SKM-1 (cell line): ENCODE data around the gene LY9.

Experiments
- DNase-seq: peaks from one replicate; lab custom pipeline; 2025; ENCODE audit not compliant: unreplicated experiment; lab: John Stamatoyannopoulos, UW

The LY9 gene

GRCh38 chr1:160801836-160802580 lies 6.0 kb downstream of the LY9 start:
- DNase-seq: no peak

GRCh38 chr1:160806109-160806665 lies 10.2 kb downstream of the LY9 start:
- no peak for DNase-seq

GRCh38 chr1:160806784-160807183 lies 10.8 kb downstream of the LY9 start:
- DNase-seq: no peak

GRCh38 chr1:160807247-160807646 lies 11.3 kb downstream of the LY9 start:
- no peak for DNase-seq

GRCh38 chr1:160807738-160808137 lies 11.8 kb downstream of the LY9 start:
- no peak for DNase-seq

GRCh38 chr1:160808289-160808688 lies 12.3 kb downstream of the LY9 start:
- no peak for DNase-seq

GRCh38 chr1:160810486-160810885 lies 14.5 kb downstream of the LY9 start:
- DNase-seq: no peak

GRCh38 chr1:160811147-160811546 lies 15.2 kb downstream of the LY9 start:
- no peak for DNase-seq

GRCh38 chr1:160813215-160813614 lies 17.2 kb downstream of the LY9 start:
- DNase-seq: no peak

- no peak for DNase-seq
Measured at GRCh38 chr1:160814316-160814715, 18.3 kb downstream of the LY9 start.

GRCh38 chr1:160814856-160815255 lies 18.9 kb downstream of the LY9 start:
- DNase-seq: no peak

GRCh38 chr1:160818207-160818937 lies 22.4 kb downstream of the LY9 start:
- no peak for DNase-seq

GRCh38 chr1:160819186-160819585 lies 23.2 kb downstream of the LY9 start:
- DNase-seq: no peak

- no peak for DNase-seq
Measured at GRCh38 chr1:160821627-160822026, 25.7 kb downstream of the LY9 start.

GRCh38 chr1:160823296-160823695 lies 27.3 kb downstream of the LY9 start:
- no peak for DNase-seq

- no peak for DNase-seq
Measured at GRCh38 chr1:160826546-160826945, 30.6 kb downstream of the LY9 start.

GRCh38 chr1:160827418-160827817 lies 31.4 kb downstream of the LY9 start:
- DNase-seq: no peak

GRCh38 chr1:160829766-160830165 lies 33.8 kb downstream of the LY9 start:
- no peak for DNase-seq

GRCh38 chr1:160830321-160831153 lies 34.6 kb downstream of the LY9 start:
- peak; percentile 53 for DNase-seq

- peak; percentile 83 for DNase-seq
Measured at GRCh38 chr1:160834945-160835565, 39.1 kb downstream of the LY9 start.

- DNase-seq: peak; percentile 11
Measured at GRCh38 chr1:160835751-160836150, 39.8 kb downstream of the LY9 start.
